GM21360 (cell line): ENCODE data around the gene HNF1B.
"Not testable (repeated sequence)": the region's sequence is repeated elsewhere in the genome, so short reads cannot be mapped to it uniquely, and the experiment has no call there.

Experiments
- ATAC-seq: cut with Tn5 transposase; IDR thresholded peaks from one replicate; pipeline ENCODE4 v1.9.1; 2021; ENCODE audit warnings: mild to moderate bottlenecking, moderate library complexity; ENCODE audit not compliant: unreplicated experiment

The HNF1B gene

GRCh38 chr17:37708008-37708615 is 36.7 kb downstream of the HNF1B start:
- ATAC-seq: no peak

GRCh38 chr17:37706446-37706845 is 38.4 kb downstream of the HNF1B start:
- no peak for ATAC-seq

GRCh38 chr17:37702598-37702997 is 42.3 kb downstream of the HNF1B start:
- no peak for ATAC-seq

GRCh38 chr17:37701496-37701898 is 43.4 kb downstream of the HNF1B start:
- ATAC-seq: no peak

GRCh38 chr17:37700881-37701280 is 44.0 kb downstream of the HNF1B start:
- ATAC-seq: no peak

GRCh38 chr17:37699285-37699973 is 45.4 kb downstream of the HNF1B start:
- no peak for ATAC-seq

GRCh38 chr17:37698911-37699255 is 46.0 kb downstream of the HNF1B start:
- ATAC-seq: no peak

GRCh38 chr17:37698132-37698910 is 46.5 kb downstream of the HNF1B start:
- ATAC-seq: no peak

- ATAC-seq: no peak
Observed at GRCh38 chr17:37697381-37697780, 47.5 kb downstream of the HNF1B start.

- ATAC-seq: no peak
Observed at GRCh38 chr17:37696366-37696765, 48.5 kb downstream of the HNF1B start.

GRCh38 chr17:37695726-37696125 is 49.1 kb downstream of the HNF1B start:
- ATAC-seq: no peak

- no peak for ATAC-seq
Observed at GRCh38 chr17:37694734-37695133, 50.1 kb downstream of the HNF1B start.

- no peak for ATAC-seq
Observed at GRCh38 chr17:37693328-37693727, 51.5 kb downstream of the HNF1B start.

GRCh38 chr17:37691807-37692206 is 53.1 kb downstream of the HNF1B start:
- no peak for ATAC-seq

- ATAC-seq: no peak
Observed at GRCh38 chr17:37689317-37689716, 55.5 kb downstream of the HNF1B start.

GRCh38 chr17:37683454-37683984 is 61.3 kb downstream of the HNF1B start:
- ATAC-seq: no peak

GRCh38 chr17:37682007-37682406 is 62.9 kb downstream of the HNF1B start:
- ATAC-seq: no peak

- not testable (repeated sequence) for ATAC-seq
Observed at GRCh38 chr17:37679995-37680394, 64.9 kb downstream of the HNF1B start.

- ATAC-seq: no peak
Observed at GRCh38 chr17:37678036-37678435, 66.8 kb downstream of the HNF1B start.

- no peak for ATAC-seq
Observed at GRCh38 chr17:37677021-37677420, 67.8 kb downstream of the HNF1B start.

- no peak for ATAC-seq
Observed at GRCh38 chr17:37676115-37676925, 68.5 kb downstream of the HNF1B start.
